Right renal cortex interstitium (tissue), 3 donors: ENCODE measurements around the gene PAK6. TPM values are rescaled to one million over a fixed set of nuclear protein-coding genes. Genes with fewer than 3 reads are reported as not detected.
A peak's percentile ranks its signal among the peaks of the same experiment; 100 is the strongest.

Source experiments
- DNase-seq, 3 donors: peaks; one replicate each; pipeline ENCODE4 v3.0.0-alpha.2; 2013; ENCODE audit warnings: low read depth in 3 of 3, low spot score in 2 of 3
- polyA plus RNA-seq, 3 donors: library from polyadenylated mRNA; unstranded; fragments of 120-200 nt; gene quantifications; one replicate each; pipeline ENCODE4 v1.2.1, GENCODE V29; 2013; ENCODE audit not compliant: insufficient read length in 3 of 3

The PAK6 gene
- polyA plus RNA-seq, 3 donors, result 5.5 to 5.8 (median 5.5) TPM

DNA sequence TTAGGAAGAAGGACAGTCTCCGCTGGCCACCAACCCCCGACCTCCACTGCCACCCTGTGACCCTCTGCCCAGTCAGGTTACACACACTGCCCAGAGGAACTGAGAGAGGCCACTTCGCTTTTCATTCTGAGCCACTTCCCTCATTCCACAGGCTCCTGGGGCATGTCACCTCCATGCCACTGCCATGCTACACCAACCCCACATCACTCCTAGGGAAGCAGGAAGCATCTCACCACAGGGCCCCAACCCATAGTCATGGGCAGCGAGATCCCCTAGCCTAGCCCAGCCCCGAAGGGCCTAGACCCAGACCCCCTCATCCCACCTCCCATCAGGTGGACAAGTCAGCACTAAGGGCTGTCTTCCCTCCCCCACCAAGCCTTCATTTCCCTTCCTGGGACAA, 67.5 kb downstream of the PAK6 start:
- no peak for DNase-seq

DNA sequence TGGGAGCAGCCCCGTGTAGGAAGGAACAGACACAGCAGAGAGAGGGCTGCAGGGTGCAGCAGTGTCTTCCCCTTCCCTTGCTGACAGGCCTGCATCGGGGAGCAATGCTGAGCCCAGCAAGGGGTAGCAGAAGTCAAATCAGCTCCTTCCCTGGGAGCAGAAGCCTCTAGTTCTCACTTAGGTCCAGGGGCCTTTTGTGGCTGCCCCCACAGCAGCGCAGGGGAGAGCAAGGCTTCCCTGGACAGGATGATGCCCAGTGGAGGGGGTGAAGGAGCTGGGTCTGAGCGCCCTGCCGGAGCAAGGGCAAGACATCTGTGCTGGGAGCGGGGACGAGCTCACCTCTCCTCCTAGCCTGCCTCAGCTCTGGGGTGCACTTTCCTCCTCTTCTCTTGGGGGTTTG, 68.0 kb downstream of the PAK6 start:
- DNase-seq, result no peak

DNA sequence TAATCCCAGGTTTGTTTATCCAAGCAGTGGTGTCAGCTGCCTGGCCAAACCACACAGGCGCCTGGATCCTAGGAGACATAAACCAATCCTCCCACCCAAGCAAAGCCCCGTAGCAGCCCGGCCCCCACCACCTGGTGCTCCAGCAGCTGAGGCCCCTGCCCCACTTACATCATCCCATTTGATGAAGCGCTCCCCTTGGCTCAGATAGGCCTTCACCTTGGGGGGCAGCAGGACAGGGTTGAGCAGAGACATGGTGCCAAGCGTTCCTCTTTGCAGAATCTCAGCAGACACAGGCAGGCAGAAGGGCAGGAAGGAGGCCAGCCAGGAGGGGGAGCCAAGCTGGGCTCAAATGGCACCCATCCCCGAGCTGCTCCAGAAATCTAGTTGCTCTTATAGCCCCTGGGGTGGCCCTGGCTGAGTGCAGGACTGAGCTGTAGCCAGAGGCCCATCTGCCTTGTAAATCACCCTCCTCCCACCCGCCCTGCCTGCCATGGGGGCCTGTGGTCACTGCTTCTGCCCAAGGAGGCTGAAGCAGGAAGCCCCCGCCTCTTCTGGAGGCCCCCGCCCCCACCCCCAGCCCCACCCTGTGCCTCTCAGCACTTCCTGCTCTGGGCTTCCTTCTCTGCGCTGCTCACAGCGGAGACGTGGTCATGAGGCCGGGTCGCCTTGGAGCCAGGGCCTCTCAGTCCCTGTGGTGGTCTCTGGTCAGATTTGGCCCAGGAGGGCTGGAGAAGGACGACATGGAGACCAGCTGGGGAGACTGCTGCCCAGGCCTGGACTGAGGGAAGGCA, 68.8 kb downstream of the PAK6 start, which contains the start of gene PLCB2:
PLCB2 (minus strand) TSS at position 515 of the 791 bp plus-strand sequence; CDS start at position 252, 263 bp downstream.
- DNase-seq, result no peak

DNA sequence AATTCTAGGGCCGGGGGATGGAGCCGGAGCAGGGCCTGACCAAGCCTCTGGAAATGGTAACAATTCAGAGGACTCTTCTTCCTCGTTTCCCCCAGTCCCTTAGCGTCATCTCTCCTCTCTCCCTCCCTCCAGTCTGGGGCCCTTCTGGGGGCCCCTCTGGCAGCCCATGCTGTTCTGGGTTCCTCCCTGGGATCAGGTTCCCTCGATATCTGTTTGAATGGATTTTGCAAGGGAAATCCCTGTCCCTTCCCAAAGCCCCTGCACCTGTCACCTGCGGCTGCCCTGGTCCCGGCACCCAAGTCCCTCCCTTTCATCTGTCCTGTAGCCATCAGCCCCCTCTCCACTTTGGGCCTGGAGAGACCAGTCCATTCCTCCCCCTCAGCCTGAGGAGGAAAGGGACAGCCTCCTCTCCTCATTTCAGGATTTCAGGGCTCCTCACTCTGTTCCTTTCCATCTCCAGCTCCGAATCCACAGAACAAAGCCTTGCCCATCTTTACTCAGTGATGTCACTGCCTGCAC, 70.5 kb downstream of the PAK6 start:
- no peak for DNase-seq

DNA sequence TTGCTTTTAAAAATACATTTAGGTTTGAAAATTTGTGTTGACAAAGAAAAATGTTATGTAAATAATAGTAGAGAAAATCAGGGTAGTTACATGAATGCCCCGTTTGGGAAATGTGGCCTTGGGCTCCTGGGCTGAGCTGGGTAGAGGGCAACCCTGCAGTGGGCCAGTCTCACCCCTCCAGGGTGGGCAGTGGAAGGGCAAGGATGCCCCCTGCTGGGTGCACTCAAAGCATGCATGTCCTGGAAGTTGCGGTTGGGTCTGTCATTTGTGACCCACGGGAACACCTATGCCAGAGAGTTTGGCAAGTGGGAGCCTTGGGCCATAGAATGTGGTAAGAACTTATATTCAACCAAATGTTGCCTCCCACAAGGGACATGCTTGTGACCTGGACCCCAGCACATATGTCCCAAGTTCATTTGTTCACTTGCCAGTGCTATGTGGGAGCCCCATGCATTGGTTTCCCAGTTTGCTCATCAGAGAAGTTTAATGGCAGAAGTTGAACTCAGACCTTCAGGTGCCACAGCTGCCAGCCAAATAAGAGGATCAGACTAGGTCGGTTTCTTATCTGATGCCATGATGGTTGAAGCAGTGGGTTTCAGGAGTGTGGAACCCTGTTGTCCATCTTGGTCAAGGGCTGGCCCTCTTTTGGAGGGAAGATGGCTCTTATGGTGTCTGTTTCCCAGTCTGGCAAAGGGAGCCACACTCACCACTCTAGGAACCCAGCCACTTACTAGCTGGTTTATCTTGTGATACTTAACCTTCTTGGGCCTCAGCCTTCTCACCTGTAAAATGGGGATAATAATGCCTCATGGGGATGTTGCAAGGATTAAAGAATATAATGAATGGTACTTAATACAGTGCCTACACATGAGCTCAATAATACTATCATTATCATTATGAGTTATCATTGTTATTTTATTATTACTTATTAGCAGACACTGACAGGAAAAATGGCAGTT, 71.4 kb downstream of the PAK6 start:
- no peak for DNase-seq

DNA sequence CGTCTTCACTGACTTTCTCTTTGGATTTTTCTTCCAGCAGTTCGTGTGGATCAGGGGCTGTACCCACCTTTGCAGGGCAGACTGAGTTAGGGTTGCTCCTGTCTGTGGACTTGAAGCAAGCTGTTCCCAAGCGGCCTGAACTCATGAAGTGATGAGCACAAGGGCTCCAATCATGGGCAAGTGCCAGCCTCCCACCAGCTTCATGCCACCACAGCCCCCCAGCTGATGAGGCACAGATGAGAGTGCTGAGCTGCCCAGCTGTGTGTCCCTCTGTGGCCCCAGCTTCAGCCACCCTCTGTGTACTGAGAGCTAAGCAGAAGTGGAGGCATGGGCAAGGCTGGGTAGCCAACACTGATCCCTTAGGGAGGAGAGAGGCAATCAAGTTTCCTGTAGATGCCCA, 72.1 kb downstream of the PAK6 start:
- DNase-seq, result no peak

DNA sequence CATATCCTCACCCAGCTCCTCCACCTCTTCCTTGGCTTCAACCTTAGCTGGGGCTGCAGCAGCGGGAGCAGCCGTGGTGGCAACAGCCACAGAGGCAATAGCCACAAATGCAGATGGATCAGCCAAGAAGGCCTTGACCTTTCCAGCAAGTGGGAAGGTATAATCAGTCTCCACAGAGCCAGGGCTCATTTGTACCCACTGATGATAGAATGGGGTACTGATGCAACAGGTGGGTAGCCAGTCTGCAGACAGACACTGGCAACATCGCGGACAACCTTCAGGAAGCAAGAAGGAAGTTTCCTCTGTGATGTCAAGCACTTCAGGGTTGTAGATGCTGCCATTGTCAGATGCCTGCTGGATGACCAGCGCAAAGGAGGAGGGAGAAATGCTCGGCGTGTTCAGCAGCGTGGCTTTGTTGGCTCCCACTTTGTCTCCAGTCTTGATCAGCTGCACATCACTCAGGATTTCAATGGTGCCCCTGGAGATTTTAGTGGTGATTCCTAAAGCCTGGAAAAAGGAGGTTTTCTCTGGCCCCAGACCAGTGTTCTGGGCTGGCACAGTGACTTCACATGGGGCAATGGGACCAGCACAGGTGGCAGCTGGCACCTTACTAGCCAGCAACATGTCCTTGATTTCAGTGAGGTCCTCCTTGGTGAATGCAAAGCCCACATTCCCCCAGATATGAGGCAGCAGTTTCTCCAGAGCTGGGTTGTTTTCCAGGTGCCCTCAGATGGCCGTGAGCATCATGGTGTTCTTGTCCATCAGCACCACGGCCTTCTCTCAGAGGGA, 73.7 kb downstream of the PAK6 start:
- DNase-seq, result no peak

DNA sequence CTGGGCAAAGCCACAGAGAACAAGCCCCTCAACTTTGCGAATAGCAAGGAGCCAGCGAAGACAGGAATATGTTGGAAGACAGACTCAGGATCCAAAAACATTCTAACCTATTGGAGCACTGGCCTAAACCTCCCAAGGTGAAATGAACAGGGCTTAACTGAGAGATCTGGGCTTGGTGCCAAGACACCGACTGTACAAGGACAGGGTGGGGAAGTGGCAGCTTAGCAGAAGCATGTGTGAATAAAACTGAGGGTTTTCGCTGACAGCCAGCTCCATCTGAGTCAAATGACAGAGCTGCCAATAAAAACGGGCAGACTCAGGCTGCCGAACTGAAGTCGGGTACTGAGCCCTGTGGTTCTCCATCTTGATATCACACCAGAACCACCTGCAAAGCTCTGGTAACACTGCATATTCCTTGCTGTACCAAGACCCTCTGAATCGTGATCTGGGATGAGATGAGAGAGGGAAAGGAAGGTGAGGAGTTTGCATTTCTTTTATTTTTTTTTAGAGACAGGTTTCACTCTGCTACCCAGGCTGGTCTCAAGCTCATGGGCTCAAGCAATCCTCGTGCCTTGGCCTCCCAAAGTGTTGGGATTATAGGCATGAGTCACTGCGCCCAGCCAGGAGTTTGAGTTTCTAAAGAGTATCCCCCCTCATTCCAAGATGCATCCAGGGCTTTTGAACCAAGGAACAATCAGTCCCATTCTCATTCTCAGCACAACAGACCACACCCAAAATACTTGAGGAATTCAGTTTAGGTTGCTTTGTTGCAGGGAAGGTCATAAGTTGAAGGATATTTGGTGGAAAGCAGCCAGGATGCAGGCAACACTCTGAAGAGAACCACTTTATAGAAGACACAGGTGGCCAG, 74.9 kb downstream of the PAK6 start:
- DNase-seq, result no peak

DNA sequence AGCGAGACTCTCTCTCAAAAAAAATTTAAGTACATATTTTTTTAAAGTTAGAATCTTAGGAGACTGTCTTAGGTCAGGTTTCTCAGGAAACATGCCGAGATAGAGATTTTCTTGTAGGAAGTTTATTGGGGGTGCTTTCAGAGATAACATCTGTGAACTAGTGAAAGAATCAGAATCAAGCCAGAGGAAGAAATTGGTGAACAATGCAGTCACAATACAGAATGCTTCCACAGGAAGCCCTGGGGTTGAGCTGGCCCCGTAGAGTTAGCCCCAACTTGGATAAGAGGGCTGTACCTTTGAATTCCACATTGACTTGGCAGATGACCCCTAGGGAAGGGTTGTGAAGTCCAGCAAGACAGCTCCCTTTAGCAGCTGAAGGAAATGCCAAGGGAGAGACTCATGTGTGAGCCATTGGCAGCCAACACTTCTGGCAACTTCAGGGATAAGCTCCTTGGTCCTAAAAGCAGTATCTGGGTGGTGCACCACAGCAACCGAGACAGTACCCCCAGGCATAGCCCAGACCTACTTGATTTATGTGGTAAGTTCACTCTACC, 75.9 kb downstream of the PAK6 start:
- no peak for DNase-seq

DNA sequence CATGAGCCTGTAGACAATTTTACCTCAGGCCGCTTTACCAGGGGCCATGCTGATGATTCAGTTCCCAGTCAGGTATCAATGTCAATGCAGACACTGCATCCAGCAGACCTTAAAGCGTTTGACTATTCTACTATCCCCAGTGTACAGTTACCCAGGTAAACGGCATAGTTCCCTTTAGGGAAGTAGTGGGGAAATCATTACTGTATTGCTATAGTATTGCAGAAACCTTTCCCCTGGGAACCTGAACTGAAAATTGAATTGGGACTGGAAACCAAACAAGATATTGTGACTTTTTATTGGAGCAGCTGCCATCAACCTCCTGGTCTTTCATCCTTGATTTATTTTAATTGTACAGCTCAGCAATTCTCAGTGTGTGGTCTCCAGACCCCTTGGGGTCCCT, 78.1 kb downstream of the PAK6 start:
- DNase-seq, result no peak

DNA sequence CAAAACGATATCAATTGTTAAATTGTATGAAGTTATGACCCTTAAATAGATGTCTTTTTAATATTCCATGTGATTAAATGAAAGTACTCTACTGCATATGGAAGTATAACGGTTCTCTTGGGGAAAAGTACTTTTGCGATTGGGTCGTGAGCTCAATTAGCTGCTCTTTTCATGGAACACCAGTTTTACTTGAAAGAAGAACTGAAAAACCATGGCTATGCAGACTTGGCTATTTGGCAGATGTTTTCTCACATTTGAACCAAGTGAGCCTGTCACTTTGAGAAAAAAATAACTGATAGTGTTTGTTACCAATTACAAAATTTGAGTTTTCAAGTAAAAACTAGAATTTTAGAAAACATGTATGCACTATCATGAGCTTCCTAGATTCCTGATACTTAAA, 78.7 kb downstream of the PAK6 start:
- no peak for DNase-seq

DNA sequence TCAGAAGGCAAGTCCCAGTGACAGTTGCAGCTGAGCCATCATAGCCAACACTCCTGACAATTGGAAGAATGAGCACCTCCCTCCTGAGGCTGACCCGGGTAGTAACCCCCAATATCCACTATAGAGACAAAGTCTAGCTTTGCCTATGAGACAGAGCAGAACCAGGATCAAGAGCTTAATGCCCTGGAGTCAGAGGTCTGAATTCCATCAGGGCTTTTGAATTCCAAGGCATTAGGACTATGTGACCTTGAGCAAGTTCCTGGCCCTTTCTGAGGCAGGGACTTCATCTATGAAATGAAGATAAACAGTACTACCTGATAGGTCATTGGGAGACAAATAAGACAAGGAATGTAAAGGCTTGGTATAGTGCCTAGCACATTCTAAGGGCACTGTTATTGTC, 81.5 kb downstream of the PAK6 start:
- DNase-seq, result no peak

DNA sequence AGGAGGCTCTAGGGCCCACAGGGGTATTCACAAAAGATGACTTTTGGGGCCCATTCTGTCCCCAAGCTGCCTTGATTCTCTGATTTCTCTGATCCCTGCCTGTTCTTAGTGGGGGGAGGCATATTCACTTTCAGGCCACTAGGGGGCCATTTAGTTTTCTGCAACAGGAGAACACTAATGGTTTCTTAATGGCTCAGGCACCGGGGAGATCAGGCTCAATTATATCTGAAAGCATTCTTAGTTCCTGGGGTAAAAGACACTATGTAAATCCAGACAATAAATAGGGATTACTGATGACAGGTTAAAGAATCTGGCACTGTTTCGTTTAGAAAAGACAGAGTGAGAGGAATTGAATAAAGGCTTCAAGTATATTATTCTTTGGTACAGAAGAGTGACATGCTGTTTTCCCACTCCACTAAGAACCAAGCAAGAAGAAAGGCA, 82.1 kb downstream of the PAK6 start:
- DNase-seq, result no peak

DNA sequence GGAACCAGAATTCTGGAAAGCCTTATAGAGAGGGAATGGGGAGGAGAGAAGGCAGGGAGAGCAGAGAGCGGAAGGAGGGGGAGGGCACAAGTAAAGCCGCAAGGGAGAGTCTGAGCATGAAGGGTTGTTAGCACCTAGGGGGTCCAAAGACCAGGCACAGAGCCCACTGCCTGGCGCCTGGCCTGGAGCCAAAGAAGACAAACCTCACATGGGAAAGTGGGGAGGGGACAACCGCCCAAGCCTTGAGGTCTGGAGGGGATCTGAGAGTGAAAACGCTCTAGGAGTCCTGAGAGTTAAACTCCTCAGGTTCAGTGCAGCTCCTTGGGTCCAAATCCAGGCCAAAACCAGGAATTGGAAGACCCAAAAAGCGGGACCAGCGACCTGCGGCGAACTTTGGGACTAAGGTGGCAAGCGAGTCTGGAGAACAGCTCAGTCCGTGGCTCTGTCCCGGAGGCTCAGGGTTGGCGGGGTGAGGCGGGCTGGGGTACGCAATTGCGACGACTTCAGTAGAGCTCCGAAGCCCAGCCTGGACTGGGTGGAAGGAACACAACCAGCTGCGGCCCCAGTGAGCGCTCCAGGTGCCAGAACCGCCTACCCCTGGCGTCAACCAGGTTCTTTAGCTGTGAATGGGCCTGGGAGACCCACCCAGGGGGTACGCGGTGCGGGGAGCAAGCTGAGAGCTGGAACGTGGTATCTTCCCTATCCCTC, 83.8 kb downstream of the PAK6 start:
- no peak for DNase-seq

DNA sequence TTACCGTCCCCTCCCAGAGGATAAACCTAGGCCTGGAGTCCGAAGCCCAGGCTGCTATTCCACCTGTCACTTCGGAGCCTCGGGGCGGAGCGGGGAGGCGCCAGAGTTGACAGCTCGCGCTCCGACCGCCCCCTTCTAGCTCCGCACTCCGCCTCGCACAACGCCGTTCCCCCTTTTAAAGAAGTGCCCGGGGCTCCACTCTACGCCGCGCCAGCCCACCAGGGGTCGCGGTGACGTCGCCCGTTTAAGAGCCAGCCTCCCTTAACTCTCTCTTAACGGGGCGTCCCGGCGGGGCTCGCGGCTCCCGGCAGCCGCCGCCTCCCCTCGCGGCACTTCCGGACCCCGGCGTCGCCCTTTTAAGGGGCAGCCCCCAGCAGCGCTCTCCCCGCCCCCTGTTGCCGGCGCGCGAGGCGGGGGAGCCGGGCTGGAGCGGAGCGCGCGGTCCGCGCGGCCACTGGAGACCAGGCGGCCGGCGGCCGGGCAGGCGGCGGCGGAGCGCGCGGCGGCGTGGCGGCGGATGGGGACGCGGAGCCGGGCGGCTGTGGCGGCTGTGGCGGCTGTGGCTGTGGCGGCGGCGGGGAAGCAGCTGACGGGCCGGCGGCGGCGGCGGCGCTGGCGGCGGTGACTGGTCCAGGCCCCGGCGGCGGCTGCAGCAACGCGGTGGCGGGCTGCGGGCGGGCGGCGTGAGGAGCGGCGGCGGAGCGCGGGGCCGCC, 84.5 kb downstream of the PAK6 start, which contains the start of gene INAFM2:
INAFM2 (plus strand) TSS at position 454 of the 714 bp plus-strand sequence. CDS start 364 bp downstream, outside the sequence.
- peak; percentile 81 to 90 (median 85) for DNase-seq

DNA sequence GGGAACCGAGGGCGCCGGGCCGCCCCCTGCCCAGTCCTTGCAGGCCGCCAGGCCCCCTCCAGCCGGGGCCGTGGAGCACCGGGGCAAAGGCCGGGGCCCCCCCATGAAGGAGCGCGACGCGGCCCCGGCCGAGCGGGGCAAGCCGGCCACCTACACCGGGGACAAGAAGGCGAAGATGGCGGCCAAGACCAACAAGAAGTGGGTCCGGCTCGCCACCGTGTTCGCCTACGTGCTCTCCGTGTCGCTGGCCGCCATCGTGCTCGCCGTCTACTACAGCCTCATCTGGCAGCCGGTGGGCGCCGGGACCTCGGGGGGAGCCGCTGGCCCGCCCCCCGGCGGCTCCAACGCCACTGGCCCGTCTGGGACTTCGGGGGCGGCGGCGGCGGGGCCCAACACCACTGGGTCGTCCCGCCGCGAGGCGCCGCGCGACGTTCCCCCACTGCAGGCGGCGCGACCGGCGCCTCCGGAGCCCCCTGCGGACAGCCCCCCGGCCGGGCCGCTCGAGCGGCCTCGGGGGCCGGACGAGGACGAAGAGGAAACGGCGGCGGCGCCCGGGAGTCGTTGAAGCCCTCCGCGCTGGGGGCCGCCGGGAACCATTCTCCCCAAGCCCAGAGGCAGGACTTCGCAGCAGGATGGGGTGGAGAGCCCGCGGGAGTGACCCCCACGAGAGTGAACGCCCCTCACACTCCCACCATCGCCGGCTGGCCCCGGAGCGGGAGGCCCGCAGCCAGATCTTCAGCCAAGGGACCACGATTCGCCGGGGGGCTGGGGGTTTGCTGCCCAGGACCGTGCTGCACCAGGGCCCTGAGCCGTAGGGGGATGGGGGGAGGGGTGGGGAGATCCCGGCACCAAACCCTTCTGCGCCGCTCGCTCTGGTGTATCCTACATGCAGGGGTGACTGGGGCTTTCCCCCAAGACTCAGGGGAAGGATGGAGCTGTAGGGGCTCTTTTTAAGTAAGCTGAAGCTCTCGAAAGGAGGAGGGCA, 85.4 kb downstream of the PAK6 start:
- DNase-seq, result no peak

DNA sequence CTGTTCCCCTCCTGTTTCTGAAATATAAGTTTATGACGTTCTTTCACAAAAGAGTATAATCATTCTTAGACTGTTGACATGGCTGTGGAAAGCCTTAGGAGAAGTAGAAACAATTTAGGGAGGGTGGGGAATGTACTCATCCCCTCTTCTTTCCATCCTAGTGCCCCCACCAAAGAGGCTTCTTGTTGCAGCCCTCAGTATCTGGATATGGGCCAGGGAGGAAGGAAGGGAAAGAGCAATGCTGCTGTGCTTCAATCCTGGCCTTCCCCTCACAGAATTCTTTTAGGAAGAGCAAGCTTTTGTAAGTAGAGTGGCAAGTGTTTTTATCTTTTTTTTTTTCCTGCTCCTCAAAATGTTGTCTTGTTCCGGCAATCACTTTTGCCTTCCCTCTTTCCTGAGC, 86.3 kb downstream of the PAK6 start:
- DNase-seq, result no peak
